Astrocyte (in vitro differentiated cells and primary cell): ENCODE results near the gene OPA1.

ENCODE experiments used
- EZH2 ChIP-seq: IDR thresholded peaks from 2 replicates; pipeline ENCODE4 v1.6.1; 2012; ENCODE audit warnings: mild to moderate bottlenecking, low read length, inconsistent platforms; ENCODE audit not compliant: insufficient read depth
- TF ChIP-seq, protein P1 (sequence below): IDR thresholded peaks from 2 replicates; pipeline ENCODE4 v1.5.1; 2011; ENCODE audit warnings: low read depth, mild to moderate bottlenecking, inconsistent platforms, low read length, moderate library complexity; ENCODE audit not compliant: insufficient read depth

DNA sequence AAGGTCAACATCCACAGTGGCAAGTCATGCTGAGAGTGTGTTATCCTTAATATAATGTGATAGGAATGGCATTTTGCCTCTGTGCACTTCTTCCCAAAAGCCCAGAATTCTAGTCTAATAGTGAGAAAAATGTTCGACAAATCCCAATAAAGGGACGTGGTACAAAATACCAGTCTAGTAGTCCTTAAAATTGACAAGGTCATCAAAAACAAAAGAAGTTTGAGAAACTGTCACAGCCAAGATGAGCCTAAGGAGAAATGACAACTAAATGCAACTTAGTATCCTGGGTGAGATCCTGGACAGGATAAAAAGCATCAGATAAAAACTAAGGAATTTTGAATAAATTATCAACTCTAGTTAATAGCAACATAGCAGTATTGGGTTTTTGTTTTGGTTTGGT is 23.9 kb upstream of the OPA1 start:
- TF ChIP-seq, protein P1, sequence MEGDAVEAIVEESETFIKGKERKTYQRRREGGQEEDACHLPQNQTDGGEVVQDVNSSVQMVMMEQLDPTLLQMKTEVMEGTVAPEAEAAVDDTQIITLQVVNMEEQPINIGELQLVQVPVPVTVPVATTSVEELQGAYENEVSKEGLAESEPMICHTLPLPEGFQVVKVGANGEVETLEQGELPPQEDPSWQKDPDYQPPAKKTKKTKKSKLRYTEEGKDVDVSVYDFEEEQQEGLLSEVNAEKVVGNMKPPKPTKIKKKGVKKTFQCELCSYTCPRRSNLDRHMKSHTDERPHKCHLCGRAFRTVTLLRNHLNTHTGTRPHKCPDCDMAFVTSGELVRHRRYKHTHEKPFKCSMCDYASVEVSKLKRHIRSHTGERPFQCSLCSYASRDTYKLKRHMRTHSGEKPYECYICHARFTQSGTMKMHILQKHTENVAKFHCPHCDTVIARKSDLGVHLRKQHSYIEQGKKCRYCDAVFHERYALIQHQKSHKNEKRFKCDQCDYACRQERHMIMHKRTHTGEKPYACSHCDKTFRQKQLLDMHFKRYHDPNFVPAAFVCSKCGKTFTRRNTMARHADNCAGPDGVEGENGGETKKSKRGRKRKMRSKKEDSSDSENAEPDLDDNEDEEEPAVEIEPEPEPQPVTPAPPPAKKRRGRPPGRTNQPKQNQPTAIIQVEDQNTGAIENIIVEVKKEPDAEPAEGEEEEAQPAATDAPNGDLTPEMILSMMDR = no peak
- no peak for TF ChIP-seq EZH2
